Esophagus muscularis mucosa (tissue), 4 donors: Measurements from ENCODE around the gene CDC6. TPM values are rescaled to one million over a fixed set of nuclear protein-coding genes. Genes with fewer than 3 reads are reported as not detected.

ENCODE experiments used
- DNase-seq: peaks from one replicate; pipeline ENCODE4 v3.0.0-alpha.2; 2017; ENCODE audit errors: extremely low spot score
- H3K27ac ChIP-seq, 4 donors: fragments of 200-600 bp; sonication (generic); replicated peaks in 1 of 4; 1 replicate in 3 of 4; 2 replicates in 1 of 4; pipeline ENCODE4 v1.5.1; 2016 to 2019; ENCODE audit warnings: mild to moderate bottlenecking in 1 of 4
- H3K27me3 ChIP-seq, 4 donors: fragments of 200-600 bp; sonication (generic); one replicate each; pipeline versions ENCODE4 v1.5.1 to v1.6.0; 2016 to 2019
- H3K36me3 ChIP-seq, 4 donors: fragments of 200-600 bp; sonication (generic); one replicate each; pipeline ENCODE4 v1.5.1; 2016 to 2019
- H3K4me1 ChIP-seq, 4 donors: fragments of 200-600 bp; sonication (generic); one replicate each; pipeline ENCODE4 v1.5.1; 2016 to 2019
- H3K4me3 ChIP-seq, 4 donors: fragments of 200-600 bp; sonication (generic); 1 replicate in 2 of 4; 2 replicates in 2 of 4; pipeline ENCODE4 v1.5.1; 2016 to 2019; ENCODE audit warnings: mild to moderate bottlenecking in 4 of 4, moderate library complexity in 1 of 4
- H3K9me3 ChIP-seq, 4 donors: fragments of 200-600 bp; sonication (generic); 1 replicate in 3 of 4; 2 replicates in 1 of 4; pipeline ENCODE4 v1.5.1; 2016 to 2019
- CTCF ChIP-seq, 3 experiments: fragments of 200-600 bp in 2 of 3; fragments of 450-650 bp in 1 of 3; sonication (generic) in 2 of 3; IDR thresholded peaks; one replicate each; pipeline ENCODE4 v1.5.1; 2017 to 2019; ENCODE audit warnings: antibody characterized with exemption in 3 of 3, mild to moderate bottlenecking in 2 of 3, moderate library complexity in 1 of 3
- EP300 ChIP-seq: sonication (generic); formaldehyde crosslinking; IDR thresholded peaks from one replicate; pipeline ENCODE4 v1.6.1; 2017; ENCODE audit warnings: antibody characterized with exemption
- POLR2A ChIP-seq: fragments of 450-650 bp; IDR thresholded peaks from one replicate; pipeline ENCODE4 v1.6.1; 2017; ENCODE audit warnings: antibody characterized with exemption, moderate library complexity, mild to moderate bottlenecking, low read depth
- POLR2AphosphoS5 ChIP-seq, 2 donors: sonication (generic); formaldehyde crosslinking; IDR thresholded peaks; one replicate each; pipeline ENCODE4 v1.6.1; 2017; ENCODE audit warnings: antibody characterized with exemption in 2 of 2
- WGBS: methylation state at CpG from one replicate; pipeline ENCODE4 v1.1.5; 2018; 5-methylcytosine and 5-hydroxymethylcytosine counted together
- intact Hi-C: fragments of 100-400 bp; cut with DNase I; formaldehyde crosslinking; loops from one replicate; pipeline ENCODE4 v1.15.1; 2023
- total RNA-seq, 4 donors: library from RNA; depleted of rRNA; stranded (reverse); fragments of >200 nt; gene quantifications; one replicate each; pipeline versions ENCODE4 v1.1.0 to v1.2.1, GENCODE V29; 2016

CDC6 gene
- under 1 TPM; 0.32 to 0.83 (median 0.44) TPM for total RNA-seq

GRCh38 chr17:40287494-40288369, at the start of gene CDC6:
TSS of gene CDC6 (plus strand) at chr17:40287879. CDS start at chr17:40289421, 1,542 bp downstream.
- peak; percentile 73 to 95 for TF ChIP-seq POLR2AphosphoS5 (IDR thresholded peaks at IDR 0.05)
- TF ChIP-seq EP300 = no peak
- TF ChIP-seq CTCF (IDR thresholded peaks at IDR 0.05) = peak in 1 of 3 experiments; percentile 41
- TF ChIP-seq POLR2A = no peak
- Histone ChIP-seq H3K27ac (peak within 1 kb of the TSS in 2 of 4 donors; percentile 5 to 57), H3K4me3 (peak within 1 kb of the TSS; percentile 53 to 60 (median 54)), H3K27me3 (no peaks in the 10 kb centered on the region), H3K9me3 (no peaks in the 10 kb centered on the region), H3K36me3 (no peaks in the 10 kb centered on the region), H3K4me1 (peaks cover 30 to 48% (median 45%) of the 10 kb centered on the region in 4 donors)
- peak; percentile 100 for DNase-seq
- intact Hi-C loops = no loop called here
- WGBS = under 1% methylated on average over 47 of the region's 47 CpGs

- Histone ChIP-seq H3K4me1 (peaks cover 8 to 40% (median 25%) of the 10 kb centered on the region in 4 donors), H3K36me3 (no peaks in the 10 kb centered on the region), H3K4me3 (no peak overlapping the region), H3K27me3 (no peaks in the 10 kb centered on the region), H3K9me3 (no peaks in the 10 kb centered on the region), H3K27ac (no peak overlapping the region)
- WGBS = 80% methylated on average over 4 of the region's 4 CpGs
- DNase-seq = no peak
- TF ChIP-seq POLR2AphosphoS5 (IDR thresholded peaks at IDR 0.05) = no peak
- TF ChIP-seq CTCF (IDR thresholded peaks at IDR 0.05) = no peak
- TF ChIP-seq EP300 = no peak
- TF ChIP-seq POLR2A = no peak
- intact Hi-C loops = no loop called here
Measured at GRCh38 chr17:40241252-40241834, 46.3 kb upstream of the CDC6 start.

GRCh38 chr17:40242774-40243173, 44.9 kb upstream of the CDC6 start:
- no peak for DNase-seq
- intact Hi-C loops = no loop called here
- H3K4me1 ChIP-seq = peaks cover 8 to 40% (median 25%) of the 10 kb centered on the region in 4 donors
- no peaks in the 10 kb centered on the region for H3K27me3 ChIP-seq
- no peak overlapping the region for H3K27ac ChIP-seq
- H3K36me3 ChIP-seq = no peaks in the 10 kb centered on the region
- TF ChIP-seq POLR2A = no peak
- TF ChIP-seq POLR2AphosphoS5 (IDR thresholded peaks at IDR 0.05) = no peak
- no peak for TF ChIP-seq EP300
- TF ChIP-seq CTCF (IDR thresholded peaks at IDR 0.05) = no peak
- H3K4me3 ChIP-seq = no peak overlapping the region
- no peaks in the 10 kb centered on the region for H3K9me3 ChIP-seq
- 92% methylated on average over 3 of the region's 3 CpGs for WGBS

GRCh38 chr17:40243761-40244160, 43.9 kb upstream of the CDC6 start:
- no peak overlapping the region for H3K4me3 ChIP-seq
- H3K27me3 ChIP-seq = no peaks in the 10 kb centered on the region
- 96% methylated on average over 3 of the region's 3 CpGs for WGBS
- H3K27ac ChIP-seq = no peak overlapping the region
- H3K9me3 ChIP-seq = no peaks in the 10 kb centered on the region
- intact Hi-C loops = no loop called here
- no peak for TF ChIP-seq POLR2A
- TF ChIP-seq EP300 = no peak
- no peak for TF ChIP-seq POLR2AphosphoS5 (IDR thresholded peaks at IDR 0.05)
- no peak for TF ChIP-seq CTCF (IDR thresholded peaks at IDR 0.05)
- no peaks in the 10 kb centered on the region for H3K36me3 ChIP-seq
- peaks cover 8 to 46% (median 31%) of the 10 kb centered on the region in 4 donors for H3K4me1 ChIP-seq
- no peak for DNase-seq
